PFSK-1 (cell line): Measurements from ENCODE around the gene HOXB3.

Experiments
- FOXP2 ChIP-seq: optimal IDR thresholded peaks from 2 replicates; pipeline ENCODE3; 2011; ENCODE audit warnings: borderline replicate concordance, control low read depth, inconsistent platforms; ENCODE audit not compliant: insufficient read depth; ENCODE audit errors: extremely low read length, extremely low read depth
- POLR2AphosphoS5 ChIP-seq: IDR thresholded peaks from 2 replicates; pipeline ENCODE4 v1.6.1; 2012; ENCODE audit warnings: low read depth, mild to moderate bottlenecking, control low read depth, low read length, moderate library complexity
- REST ChIP-seq, 2 experiments: IDR thresholded peaks; 2 replicates each; pipeline versions ENCODE4 v1.6.1 to v1.8.0; 2011 to 2012; ENCODE audit warnings: low read depth in 2 of 2, low read length in 2 of 2, control low read depth in 1 of 2, inconsistent platforms in 1 of 2, mild to moderate bottlenecking in 1 of 2, moderate library complexity in 1 of 2; ENCODE audit not compliant: insufficient read depth in 1 of 2
- SIN3A ChIP-seq: IDR thresholded peaks from 2 replicates; pipeline ENCODE4 v1.6.1; 2012; ENCODE audit warnings: mild to moderate bottlenecking, low read length, moderate library complexity, borderline replicate concordance; ENCODE audit not compliant: insufficient read depth
- TAF1 ChIP-seq: IDR thresholded peaks from 2 replicates; pipeline ENCODE4 v1.6.1; 2012; ENCODE audit warnings: low read length, control low read depth, borderline replicate concordance; ENCODE audit not compliant: insufficient read depth

HOXB3 gene

DNA sequence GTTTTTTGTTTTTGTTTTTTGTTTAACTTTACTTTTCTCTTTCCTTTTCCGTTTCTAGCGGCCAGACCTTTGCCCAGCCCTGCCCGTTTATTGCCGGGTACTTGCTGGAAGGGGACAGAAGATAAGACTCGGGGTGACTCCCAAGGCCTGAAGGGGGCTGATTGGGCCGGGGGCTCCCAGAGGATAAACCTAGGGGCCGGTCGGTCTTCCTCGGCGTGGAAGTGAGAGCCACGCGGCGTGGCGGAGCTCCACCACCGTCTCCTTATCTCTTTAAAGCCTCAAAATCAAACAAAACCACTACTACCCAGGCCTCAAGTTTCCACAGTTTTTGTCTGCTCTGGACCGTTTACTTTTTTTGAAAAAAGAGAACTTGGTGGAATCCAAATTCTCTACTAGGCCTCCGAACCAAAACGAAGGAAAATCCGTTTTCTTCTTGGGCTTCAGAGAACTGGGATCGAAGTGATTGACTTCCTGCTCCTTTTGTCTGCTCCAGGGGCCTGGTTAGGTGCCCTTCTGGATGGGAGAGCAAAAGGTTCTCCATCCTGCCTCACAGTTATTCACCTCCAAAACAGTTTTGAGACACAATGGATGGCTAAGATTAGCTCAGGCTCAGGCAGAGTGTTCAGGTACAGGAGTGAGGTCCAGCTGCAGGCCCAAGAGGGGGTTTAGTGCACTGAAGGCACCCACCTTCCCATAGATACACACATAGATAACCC is 44.6 kb upstream of the HOXB3 start:
- TF ChIP-seq TAF1 (no peak), FOXP2 (no peak), POLR2AphosphoS5 (no peak), SIN3A (no peak), REST (IDR thresholded peaks at IDR 0.05; ENCODE audit: insufficient read depth in 1 of 2, low read depth in 2 of 2, low read length in 2 of 2) (no peak)

DNA sequence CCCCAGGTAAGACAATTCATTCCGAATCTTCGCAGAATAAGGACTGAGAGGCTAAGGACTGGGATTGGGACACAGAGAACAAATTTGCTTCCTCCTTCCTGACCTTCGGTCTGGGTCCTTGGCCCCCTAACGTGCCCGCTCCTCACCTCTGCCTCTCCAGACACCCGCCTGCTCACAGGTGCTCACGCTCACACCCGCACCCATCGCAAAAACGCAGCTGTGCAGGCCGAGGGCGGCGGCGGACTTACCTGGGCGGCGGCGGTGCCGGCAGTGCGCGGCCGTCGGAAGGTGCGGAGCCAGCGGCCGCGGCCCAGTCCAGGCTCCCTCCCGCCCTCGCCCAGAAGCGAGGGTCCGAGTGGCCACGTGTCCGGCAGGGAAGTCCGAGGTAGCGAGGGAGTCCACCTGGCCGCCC is 43.2 kb upstream of the HOXB3 start:
- TF ChIP-seq TAF1 (no peak), SIN3A (no peak), REST (IDR thresholded peaks at IDR 0.05; ENCODE audit: insufficient read depth in 1 of 2, low read depth in 2 of 2, low read length in 2 of 2) (no peak), POLR2AphosphoS5 (no peak), FOXP2 (no peak)

DNA sequence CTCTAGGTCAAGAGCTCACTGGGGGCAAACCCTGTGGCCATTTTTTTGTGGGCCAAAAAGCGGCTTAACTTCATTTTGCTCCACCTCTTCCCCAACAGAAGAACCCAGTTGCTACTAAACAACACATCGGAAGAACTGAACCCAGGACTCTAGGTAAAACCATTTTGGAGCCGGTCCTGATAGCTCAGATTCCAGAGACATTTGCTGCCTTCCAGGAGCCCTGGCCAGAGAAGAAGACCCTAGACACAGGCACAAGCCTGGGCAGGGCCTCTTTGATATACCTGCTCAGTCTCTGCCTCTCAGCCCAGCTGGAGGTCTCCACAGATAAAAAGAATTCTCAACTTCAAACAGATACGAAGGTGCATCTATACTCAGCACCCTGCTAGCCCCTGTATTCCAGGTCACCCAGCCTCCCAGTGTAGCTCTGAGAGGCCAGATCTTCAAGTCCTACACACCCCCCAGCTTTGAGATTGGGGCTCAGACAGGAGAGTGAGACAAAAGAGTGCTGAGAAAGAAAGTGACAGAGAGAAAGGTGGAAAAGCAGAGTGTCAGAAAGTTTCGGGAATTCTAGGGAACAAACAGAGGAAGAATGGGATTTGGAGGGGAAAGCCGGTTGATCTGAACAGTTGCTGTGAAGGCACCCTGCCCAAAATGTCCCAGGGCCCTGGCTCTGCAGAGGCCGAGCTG is 42.7 kb upstream of the HOXB3 start:
- TF ChIP-seq POLR2AphosphoS5 (no peak), TAF1 (no peak), SIN3A (no peak), FOXP2 (no peak), REST (IDR thresholded peaks at IDR 0.05; ENCODE audit: insufficient read depth in 1 of 2, low read depth in 2 of 2, low read length in 2 of 2) (no peak)

DNA sequence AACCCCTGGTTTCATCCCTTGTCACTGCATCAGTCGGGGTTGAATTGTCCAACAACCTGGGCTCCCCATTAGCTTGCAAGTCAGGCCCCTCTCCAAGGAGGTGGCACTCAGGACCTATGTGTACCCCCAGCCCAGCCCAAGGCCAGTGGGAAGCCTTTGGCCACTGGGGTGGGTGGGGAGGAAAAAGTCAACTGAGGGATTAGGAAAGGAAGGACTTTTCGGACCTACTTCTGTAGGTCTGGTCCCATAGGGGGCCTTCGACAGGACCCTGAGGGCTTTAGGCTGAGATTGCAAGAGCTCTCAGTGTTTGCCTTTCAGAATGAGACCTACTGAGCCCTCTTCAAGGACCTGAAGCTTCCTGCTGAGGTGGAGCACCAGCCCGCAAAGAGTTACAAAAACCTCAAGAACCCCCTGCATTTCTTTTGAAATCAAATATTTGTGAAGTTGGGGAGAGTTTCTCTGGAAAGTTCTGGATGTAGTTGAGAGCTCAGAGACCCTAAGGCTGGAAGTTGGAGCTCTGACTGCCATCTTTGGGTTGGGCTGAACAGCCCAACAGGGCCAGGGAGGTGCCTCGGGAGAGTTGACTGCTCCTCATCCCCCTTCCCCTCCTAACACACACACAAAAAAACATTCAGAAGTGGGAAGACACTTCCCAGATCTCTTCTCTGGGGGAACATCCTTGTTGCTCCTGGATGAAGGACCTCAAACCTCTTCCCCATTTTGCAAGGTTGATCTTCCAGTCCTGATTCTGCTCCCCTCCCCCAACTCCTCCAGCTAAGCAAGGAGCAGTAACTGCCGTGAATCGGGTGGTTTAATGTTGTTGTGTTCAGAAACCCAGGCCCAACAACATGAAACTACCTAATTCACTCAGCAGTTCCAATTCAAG is 41.9 kb upstream of the HOXB3 start:
- TF ChIP-seq POLR2AphosphoS5: no peak
- no peak for TF ChIP-seq FOXP2
- no peak for TF ChIP-seq SIN3A
- TF ChIP-seq REST (IDR thresholded peaks at IDR 0.05; ENCODE audit: insufficient read depth in 1 of 2, low read depth in 2 of 2, low read length in 2 of 2): no peak
- TF ChIP-seq TAF1: no peak
